Purkinje cell (primary cell): ENCODE data around the gene MCHR2. TPM values are rescaled to one million over a fixed set of nuclear protein-coding genes. Genes with fewer than 3 reads are reported as not detected.

Experiments
- polyA plus RNA-seq: library from polyadenylated mRNA; unstranded; fragments of >200 nt; fragmentation: Nextera tagmentation; gene quantifications from 2 replicates; pipeline ENCODE4 v1.2.1, GENCODE V29; 2014

Gene MCHR2
- not detected in 2 replicates for polyA plus RNA-seq

GRCh38 chr6:99993533-99994251, at the start of gene MCHR2:
Gene MCHR2 (minus strand): TSS chr6:99994223. CDS start chr6:99956147, 38,076 bp downstream.

